ENCODE data around the gene NGEF.

Gene NGEF

GRCh38 chr2:232861353-232861752 is 151.7 kb downstream of the NGEF start:
- Histone ChIP-seq H3K27ac (ENCODE audit: extremely low read depth, low read depth, low read length) (no peak overlapping the region), H3K4me1 (ENCODE audit: control insufficient read depth, insufficient read depth, low read length) (no peaks in the 10 kb centered on the region), H3K9me3 (ENCODE audit: control insufficient read depth, insufficient read depth, low read depth, low read length) (no peaks in the 10 kb centered on the region), H3K36me3 (ENCODE audit: control insufficient read depth in 2 of 2, insufficient read depth in 1 of 2, low read length in 2 of 2) (peaks cover 12 to 58% of the 10 kb centered on the region in 2 experiments), H3K4me3 (ENCODE audit: low read depth, low read length) (no peak overlapping the region)
- TF ChIP-seq TCF7L2 (IDR thresholded peaks at IDR 0.05; ENCODE audit: borderline replicate concordance, low read depth, low read length) (no peak), ZSCAN30 (tag by site-specific recombination; IDR thresholded peaks at IDR 0.05) (no peak), ZNF394 (tag by site-specific recombination; IDR thresholded peaks at IDR 0.05; ENCODE audit: borderline replicate concordance) (no peak), ZSCAN16 (tag by site-specific recombination; IDR thresholded peaks at IDR 0.05) (no peak)
- POLR2A ChIA-PET: interaction anchor here (0.6 kb wide), 1 partner anchor 150 kb away, joined by 4 read pairs; no protein-coding TSS in a partner anchor
- CTCF ChIA-PET: no interaction called here

GRCh38 chr2:232860593-232861241 is 152.3 kb downstream of the NGEF start:
- H3K36me3 ChIP-seq (ENCODE audit: control insufficient read depth in 2 of 2, insufficient read depth in 1 of 2, low read length in 2 of 2): peaks cover 18 to 64% of the 10 kb centered on the region in 2 experiments
- ChIA-PET POLR2A (no interaction called here), CTCF (interaction anchor here (1.1 kb wide), 1 partner anchor 390 kb away, joined by 6 read pairs; the partner anchor contains the start of gene ATG16L1)
- H3K9me3 ChIP-seq (ENCODE audit: control insufficient read depth, insufficient read depth, low read depth, low read length): no peaks in the 10 kb centered on the region
- peak; percentile 45; the same call in 1 of the 2 replicates for TF ChIP-seq ATF2 (tag by site-specific recombination; IDR thresholded peaks at IDR 0.05; ENCODE audit: low read depth)
- peak; percentile 77 for TF ChIP-seq PRDM10 (tag by site-specific recombination; IDR thresholded peaks at IDR 0.05)
- no peak for TF ChIP-seq ZXDB (tag by site-specific recombination; IDR thresholded peaks at IDR 0.05)
- H3K4me3 ChIP-seq (ENCODE audit: low read depth, low read length): no peak overlapping the region
- no peak overlapping the region for H3K27ac ChIP-seq (ENCODE audit: extremely low read depth, low read depth, low read length)
- H3K4me1 ChIP-seq (ENCODE audit: control insufficient read depth, insufficient read depth, low read length): no peaks in the 10 kb centered on the region

- no peak for TF ChIP-seq OVOL3 (tag by site-specific recombination; IDR thresholded peaks at IDR 0.05)
- TF ChIP-seq ZNF398 (tag by site-specific recombination; IDR thresholded peaks at IDR 0.05): no peak
- TF ChIP-seq ZSCAN18 (tag by site-specific recombination; IDR thresholded peaks at IDR 0.05): no peak
- TF ChIP-seq ZBTB26 (tag by site-specific recombination; optimal IDR thresholded peaks at IDR 0.05): no peak
- ChIA-PET CTCF (interaction anchor here (0.5 to 1.1 kb wide), 2 partner anchors 327 to 392 kb away, joined by 4 to 6 read pairs; partner anchors contain the start of gene ATG16L1), POLR2A (no interaction called here)
- peaks cover 25 to 72% of the 10 kb centered on the region in 2 experiments for H3K36me3 ChIP-seq (ENCODE audit: control insufficient read depth in 2 of 2, insufficient read depth in 1 of 2, low read length in 2 of 2)
- no peak overlapping the region for H3K4me3 ChIP-seq (ENCODE audit: low read depth, low read length)
- no peaks in the 10 kb centered on the region for H3K9me3 ChIP-seq (ENCODE audit: control insufficient read depth, insufficient read depth, low read depth, low read length)
- no peaks in the 10 kb centered on the region; the same call in 1 of the 2 replicates for H3K4me1 ChIP-seq (ENCODE audit: control insufficient read depth, insufficient read depth, low read length)
- no peak overlapping the region for H3K27ac ChIP-seq (ENCODE audit: extremely low read depth, low read depth, low read length)
These were observed 153.6 kb downstream of the NGEF start for GRCh38 chr2:232859385-232859916.

Measured in HEK293 (cell line).